HG03045 (cell line): ENCODE data around the gene MTG1.
"Not testable (repeated sequence)": the region's sequence is repeated elsewhere in the genome, so short reads cannot be mapped to it uniquely, and the experiment has no call there.

Experiments used
- ATAC-seq: cut with Tn5 transposase; IDR thresholded peaks from one replicate; pipeline ENCODE4 v1.9.1; 2021; ENCODE audit warnings: mild to moderate bottlenecking, moderate library complexity; ENCODE audit not compliant: unreplicated experiment

Gene MTG1

DNA sequence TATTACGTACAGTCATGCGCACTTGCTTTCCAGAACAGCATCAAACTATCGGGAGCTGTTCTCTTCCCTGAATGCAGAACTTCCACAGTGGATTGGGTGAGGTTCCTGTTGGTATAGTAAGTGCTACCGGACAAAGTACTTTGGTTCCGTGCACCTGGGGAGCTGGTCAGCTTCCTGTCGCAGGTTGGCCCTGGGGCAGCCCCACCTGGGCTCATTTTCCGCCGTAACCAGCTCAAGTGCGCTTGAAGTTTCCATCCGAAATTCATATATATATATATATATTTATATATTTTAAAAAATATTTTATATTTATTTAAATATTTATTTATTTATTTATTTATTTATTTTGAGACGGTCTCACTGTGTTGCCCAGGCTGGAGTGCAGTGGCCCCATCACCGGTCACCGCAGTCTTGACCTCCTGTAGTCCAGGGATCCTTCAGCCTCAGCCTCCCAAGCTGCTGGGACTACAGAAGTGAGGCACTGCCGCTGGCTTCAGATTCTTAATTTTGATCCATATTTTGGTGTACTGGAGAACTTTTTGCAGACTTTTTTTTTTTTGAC, 66.3 kb downstream of the MTG1 start:
- no peak for ATAC-seq

DNA sequence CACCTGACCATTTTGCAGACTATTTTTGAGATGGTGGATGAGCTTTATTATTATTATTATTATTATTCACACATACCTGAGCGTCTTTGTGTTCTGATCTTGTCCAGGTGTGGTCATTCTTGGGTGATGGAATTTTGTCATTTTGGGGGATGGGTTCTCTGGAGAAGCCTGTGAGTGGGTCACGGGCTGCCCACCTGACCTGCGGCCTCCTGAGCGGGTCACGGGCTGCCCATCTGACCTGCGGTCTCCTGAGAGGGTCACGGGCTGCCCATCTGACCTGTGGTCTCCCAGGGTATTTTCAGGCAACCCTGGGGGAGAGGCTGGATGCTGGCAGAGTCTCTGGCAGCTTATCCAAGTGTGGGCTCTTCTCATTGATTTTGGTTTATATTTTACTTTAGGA, 67.1 kb downstream of the MTG1 start:
- no peak for ATAC-seq

DNA sequence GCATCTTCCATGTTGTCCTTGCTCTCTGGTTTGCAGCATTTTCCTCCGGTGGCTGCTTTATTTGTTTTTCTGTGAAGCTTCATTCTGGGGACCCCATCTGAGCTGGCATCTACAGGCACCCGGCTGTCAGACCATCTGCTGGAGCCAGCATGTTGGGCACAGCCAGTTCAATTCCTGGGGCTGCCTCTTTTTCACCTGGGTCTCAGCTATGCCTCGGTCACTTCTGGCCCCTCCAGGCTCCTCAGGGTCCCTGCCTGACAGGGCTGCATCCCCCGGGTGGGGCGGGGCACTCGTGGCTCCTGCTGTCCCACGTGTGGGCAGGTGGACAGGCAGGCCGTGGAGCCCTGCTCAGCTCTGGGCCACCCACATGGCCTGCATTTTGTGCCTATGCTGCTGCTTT, 67.9 kb downstream of the MTG1 start:
- no peak for ATAC-seq

DNA sequence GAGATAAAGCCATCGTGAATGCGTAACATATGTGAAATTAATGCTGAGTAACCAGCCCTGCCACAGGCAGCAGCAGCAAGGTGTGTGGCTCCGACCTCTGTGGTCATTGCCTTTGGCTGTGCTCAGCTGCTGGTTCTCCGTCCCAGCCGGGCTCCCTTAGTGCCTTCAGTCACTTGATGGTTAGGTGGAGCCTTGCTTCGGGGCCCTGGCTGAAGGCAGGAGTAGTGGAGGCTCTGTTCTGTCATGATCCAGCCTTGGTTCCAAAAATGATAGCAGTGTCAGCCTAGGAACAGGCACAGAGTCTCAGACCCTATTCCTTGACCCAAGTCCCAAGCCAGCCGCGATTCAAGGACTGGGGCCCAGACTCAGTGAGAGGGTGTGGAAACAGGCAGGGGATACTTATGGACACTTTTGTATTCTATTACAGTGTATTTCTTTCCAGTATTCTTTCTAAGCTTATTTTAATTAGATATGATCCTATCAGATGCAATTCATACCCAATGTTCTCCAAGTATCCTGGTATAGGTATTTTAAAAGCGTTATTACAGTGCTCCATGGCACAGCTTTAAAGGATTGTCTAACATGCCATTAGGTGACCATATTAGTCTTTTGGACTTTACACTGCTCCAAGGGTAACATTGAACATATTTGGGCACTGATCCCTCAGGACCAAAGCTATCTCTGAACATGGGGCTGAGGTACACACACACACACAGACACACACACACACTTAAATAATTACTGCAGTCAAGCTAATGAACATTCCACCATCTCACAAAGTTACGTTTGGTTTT, 68.8 kb downstream of the MTG1 start:
- no peak for ATAC-seq

DNA sequence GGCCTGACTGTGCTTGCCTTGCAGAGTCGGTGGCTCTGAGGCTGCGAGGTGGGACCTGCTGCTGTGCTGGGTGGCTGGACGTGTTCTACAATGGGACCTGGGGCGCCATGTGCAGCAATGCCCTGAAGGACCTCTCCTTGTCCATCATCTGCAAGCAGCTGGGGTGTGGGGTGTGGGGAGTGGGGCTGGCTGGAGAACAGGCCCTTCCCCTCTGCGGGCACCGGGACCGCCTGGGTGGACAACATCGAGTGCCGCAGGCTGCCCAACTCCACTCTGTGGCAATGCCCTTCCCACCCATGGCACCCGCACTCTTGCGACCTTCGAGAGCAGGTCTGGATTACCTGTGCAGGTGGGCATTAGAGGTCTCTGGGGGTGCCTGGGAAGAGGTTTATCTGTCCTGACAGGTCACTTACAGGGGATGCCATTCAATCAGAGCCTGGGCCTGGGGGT, 70.7 kb downstream of the MTG1 start:
- no peak for ATAC-seq

DNA sequence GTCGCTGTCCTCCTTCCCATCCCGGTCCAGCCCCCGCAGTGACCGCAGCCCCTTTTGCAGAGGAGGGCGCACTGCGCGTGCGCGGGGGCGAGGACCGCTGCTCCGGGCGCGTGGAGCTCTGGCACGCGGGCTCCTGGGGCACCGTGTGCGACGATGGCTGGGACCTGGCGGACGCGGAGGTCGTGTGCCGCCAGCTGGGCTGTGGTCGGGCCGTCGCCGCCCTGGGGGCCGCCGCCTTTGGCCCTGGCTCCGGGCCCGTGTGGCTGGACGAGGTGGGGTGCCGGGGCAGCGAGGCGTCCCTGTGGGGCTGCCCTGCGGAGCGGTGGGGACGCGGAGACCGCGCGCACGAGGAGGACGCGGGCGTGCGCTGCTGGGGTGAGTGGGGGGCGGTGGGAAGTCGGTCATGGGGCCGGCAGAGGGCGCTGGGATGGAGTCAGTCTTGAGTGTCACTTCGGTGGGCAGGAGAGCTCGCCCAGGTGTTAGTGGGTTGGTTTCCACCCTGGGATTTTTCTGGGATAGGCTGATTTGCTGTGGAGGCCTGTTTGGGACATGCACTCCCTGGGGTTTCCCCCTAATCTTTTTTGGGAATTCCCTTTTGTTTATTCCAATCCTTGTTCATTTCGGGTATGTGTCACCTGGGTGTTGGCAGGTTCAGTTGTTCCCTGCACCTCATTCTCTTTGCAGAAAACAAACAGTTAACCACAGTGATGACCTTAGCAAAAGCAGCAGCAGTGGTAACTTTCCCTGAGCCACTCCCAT, 71.4 kb downstream of the MTG1 start:
- ATAC-seq, result no peak

DNA sequence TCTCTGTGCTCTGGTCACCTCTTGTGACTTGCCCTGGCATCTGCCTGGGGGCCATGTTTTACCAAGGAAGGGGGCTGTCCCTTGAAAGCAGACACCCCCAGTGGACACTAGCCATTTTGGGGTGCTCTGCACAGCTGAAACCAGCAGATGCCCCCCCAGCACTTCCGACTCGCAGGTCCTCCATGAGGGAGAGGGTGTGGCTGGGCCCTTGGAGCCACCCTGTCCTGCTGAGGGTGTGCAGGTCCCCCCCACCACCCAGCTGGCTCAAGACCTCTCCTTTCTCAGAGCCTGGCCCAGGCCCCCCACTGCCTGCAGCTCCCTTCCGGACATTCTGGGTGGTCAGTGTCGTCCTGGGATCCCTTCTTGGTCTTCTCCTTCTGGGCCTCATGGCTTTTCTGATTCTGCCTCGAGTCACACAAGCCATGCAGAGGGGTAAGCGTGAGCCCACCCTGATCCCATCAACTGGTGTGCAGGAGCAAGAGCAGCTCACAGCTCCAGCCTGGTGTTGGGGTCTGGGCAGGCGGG, 72.1 kb downstream of the MTG1 start:
- no peak for ATAC-seq

DNA sequence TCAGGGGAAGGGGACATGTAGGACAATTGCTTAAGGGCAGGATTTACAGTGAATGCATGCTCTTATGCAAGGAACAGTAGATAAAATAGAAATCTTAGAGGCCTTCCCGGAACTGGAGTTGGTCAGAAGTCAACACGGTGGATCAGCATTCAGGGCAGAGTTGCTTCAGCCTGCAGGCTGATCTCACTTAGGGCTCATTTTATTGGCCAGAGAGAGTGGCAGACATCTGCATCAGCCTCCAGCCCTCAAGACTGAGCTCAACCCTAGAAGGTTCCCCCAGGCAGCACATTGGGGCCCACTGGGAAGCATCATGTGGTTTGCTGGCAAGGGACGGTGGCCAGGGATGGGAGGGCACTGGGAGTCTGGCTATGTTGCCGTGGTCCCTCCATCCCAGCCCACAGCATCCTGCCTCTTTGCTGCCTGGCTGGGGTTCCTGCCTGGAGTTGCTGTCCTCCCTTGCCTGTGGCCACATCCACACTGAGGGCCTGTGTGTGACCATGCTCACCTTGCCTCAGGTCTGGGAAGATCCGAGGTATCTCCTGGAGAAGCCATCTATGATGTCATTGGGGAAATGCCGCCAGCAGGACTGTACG, 72.8 kb downstream of the MTG1 start:
- ATAC-seq, result no peak

DNA sequence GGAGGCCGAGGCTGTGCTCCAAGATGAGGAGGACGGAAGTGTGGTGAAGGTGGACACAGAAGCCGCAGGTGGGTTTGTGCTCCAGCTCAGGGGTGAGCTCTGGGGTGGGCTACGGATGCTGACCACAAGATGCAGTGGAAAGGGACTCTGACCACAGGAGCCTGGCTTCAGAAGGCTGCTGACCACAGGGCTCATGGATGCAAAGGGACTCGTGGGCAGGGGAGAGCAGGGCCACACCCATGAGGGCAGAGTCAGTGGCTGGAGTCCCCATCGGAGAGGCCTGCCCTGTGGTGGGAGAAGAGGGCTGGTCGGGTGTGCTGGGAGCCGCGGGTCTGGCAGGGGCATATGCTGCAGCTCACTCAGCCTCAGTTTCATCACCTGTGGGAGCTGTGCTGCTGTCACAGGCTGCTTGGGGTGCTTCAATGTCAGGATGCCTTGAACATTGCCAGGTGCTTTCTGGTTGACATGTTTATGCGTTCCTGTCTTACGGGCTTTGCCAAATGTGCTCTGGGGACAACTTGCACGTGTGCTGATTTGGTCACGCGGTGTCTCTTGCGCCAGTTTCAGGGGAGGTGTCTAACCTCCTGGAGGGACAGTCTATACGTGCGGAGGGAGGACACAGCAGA, 73.4 kb downstream of the MTG1 start:
- no peak for ATAC-seq

DNA sequence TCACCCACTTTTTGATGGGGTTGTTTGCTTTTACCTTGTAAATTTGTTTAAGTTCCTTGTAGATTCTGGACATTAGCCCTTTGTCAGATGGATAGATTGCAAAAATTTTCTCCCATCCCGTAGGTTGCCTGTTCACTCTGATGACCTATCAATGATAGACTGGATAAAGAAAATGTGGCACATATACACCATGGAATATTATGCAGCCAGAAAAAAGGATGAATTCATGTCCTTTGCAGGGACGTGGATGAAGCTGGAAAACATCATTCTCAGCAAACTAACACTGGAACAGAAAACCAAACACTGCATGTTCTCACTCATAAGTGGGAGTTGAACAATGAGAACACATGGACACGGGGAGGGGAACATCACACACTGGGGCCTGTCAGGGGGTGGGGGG, 75.2 kb downstream of the MTG1 start:
- not testable (repeated sequence) for ATAC-seq

DNA sequence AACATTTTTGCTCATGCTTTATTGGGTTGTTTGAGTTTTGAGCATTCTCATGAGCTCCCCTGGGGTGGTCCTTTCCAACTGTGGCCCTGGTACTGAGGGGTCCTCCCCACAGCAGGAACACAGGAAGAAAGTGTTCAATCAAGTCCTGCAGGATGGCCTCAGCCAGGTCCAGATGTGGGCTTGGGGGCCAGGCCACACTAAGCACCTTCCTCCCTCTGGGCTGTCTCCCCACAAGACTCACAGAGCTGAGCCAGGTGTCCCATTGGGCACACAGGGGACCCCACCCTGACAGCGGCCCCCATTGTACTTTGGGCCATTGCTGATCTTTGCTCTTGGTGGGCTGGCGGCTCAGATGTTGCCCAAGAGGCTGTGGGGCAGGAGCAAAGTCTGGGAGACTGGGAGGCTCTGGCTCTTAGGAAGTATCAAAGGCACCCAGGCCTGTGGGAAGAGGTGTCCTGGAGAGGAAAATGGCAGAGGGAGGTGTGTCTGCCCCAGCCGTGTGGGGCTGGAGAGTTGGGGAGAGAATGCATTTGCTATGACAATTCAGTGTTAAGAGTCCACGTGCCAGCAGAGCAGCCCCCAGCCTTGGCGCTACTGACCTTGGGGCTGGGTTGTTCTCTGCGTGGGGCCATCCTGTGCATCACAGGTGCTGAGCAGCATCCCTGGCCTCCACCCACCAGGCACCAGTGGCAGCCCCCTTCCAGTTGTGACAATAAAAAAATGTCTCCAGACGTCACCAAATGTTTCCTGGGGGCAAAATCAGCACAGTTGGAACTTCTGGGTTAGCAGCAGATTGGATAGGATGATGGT, 77.5 kb downstream of the MTG1 start:
- ATAC-seq, result no peak
